T-helper 2 cell treated with Interferon-gamma antibody and Interleukin-4, amounts not matched to agents 5 μg/mL and 100 μg/mL, for 36 hours (primary cell): ENCODE measurements around the gene FGGY.

Experiments used
- DNase-seq: peaks from one replicate; pipeline ENCODE4 v3.0.0; 2021; ENCODE audit warnings: low spot score
- H3K27ac Mint-ChIP-seq: one replicate; pipeline ENCODE4 v1.8.0; 2021; ENCODE audit warnings: mild to moderate bottlenecking, mixed read lengths
- H3K27me3 Mint-ChIP-seq: one replicate; pipeline ENCODE4 v1.8.0; 2021; ENCODE audit warnings: low read depth, mixed read lengths
- H3K36me3 Mint-ChIP-seq: one replicate; pipeline ENCODE4 v1.8.0; 2021; ENCODE audit warnings: low read depth, mixed read lengths
- H3K4me1 Mint-ChIP-seq: one replicate; pipeline ENCODE4 v1.8.0; 2021; ENCODE audit warnings: low read depth, mixed read lengths
- H3K4me3 Mint-ChIP-seq: one replicate; pipeline ENCODE4 v1.8.0; 2022; ENCODE audit warnings: mild to moderate bottlenecking, moderate library complexity, mixed read lengths
- H3K9me3 Mint-ChIP-seq: one replicate; pipeline ENCODE4 v1.8.0; 2021; ENCODE audit warnings: mixed read lengths

The FGGY gene

DNA sequence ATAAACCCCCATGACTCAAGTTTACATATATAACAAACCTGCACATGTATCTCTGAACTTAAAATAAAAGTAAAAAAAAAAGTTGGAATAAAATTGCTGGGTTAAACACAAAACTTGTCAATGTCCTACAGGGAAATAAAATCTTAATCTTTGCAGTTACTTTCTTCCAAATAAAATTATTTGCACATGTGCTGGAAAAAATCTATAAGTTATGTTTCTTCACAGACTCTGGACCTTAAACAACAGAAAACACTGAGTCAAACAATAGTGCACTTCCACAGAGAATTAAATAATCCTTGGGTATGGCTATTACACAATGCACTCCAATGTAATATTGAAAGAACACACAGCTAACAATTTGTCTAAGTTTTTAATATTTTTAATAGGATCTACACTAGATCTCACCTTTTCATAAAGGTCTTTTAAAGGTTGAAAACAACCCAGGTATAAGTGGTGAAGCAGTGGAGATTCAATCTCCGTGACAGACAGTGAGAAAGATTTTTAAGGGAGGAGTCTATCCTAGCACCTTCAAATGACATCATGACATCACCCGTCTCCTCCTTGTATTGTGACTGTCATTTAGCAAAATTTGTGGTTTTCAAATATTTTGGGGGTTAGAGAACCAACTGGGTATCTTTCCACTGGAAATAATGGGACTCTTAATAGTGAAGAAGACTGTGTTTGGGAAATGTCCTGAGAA, 25.2 kb upstream of the FGGY start:
- Mint-ChIP-seq H3K36me3 (no peaks in the 10 kb centered on the region), H3K27me3 (peaks cover 5% of the 10 kb centered on the region), H3K27ac (no peak overlapping the region), H3K4me3 (no peak overlapping the region), H3K9me3 (no peaks in the 10 kb centered on the region), H3K4me1 (peaks cover 4% of the 10 kb centered on the region)
- no peak for DNase-seq

DNA sequence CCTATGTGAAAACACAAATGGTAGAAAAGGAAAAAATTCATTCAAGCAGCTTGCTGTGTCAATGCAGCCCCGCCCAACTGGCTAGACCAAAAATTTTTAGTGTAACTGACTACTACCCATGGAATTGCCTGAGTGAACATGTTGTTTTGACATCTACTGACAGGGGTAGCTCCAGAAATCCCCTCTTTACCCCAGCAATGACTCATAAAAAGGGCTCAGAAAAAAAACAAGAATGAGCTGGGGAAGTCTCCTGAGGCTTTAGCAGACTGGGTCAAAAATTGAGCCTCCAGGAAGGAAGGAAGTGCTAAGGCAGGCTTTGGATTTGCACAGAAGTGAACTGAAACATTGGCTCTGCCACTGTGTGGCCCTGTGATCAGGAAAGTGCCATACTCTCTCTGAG, 24.4 kb upstream of the FGGY start:
- H3K36me3 Mint-ChIP-seq = no peaks in the 10 kb centered on the region
- no peaks in the 10 kb centered on the region for H3K9me3 Mint-ChIP-seq
- no peak for DNase-seq
- H3K27me3 Mint-ChIP-seq = peaks cover 8% of the 10 kb centered on the region
- peaks cover 4% of the 10 kb centered on the region for H3K4me1 Mint-ChIP-seq
- H3K4me3 Mint-ChIP-seq = no peak overlapping the region
- no peak overlapping the region for H3K27ac Mint-ChIP-seq

DNA sequence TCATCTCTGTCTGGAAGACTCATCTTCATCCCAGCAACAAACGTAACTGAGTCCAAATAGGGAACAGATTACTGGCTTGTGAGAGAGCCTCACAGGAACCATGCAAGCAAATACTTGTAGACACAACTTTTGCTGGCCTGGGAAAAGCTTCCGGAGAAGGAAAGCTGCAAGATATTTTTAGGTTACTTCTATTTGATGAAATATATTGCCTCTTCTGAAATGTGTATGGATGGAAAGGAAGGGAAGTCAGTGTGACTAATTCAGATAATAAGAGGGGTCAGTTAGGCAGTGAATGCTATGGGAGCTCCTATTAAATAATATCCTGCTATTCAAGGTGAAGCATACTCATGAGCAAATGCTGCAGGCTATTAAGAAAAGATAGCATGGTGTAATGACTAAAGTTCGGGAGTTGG, 20.4 kb upstream of the FGGY start:
- no peaks in the 10 kb centered on the region for H3K36me3 Mint-ChIP-seq
- no peaks in the 10 kb centered on the region for H3K9me3 Mint-ChIP-seq
- DNase-seq = no peak
- H3K27ac Mint-ChIP-seq = no peak overlapping the region
- H3K27me3 Mint-ChIP-seq = peaks cover 6% of the 10 kb centered on the region
- H3K4me1 Mint-ChIP-seq = peaks cover 4% of the 10 kb centered on the region
- H3K4me3 Mint-ChIP-seq = no peak overlapping the region

DNA sequence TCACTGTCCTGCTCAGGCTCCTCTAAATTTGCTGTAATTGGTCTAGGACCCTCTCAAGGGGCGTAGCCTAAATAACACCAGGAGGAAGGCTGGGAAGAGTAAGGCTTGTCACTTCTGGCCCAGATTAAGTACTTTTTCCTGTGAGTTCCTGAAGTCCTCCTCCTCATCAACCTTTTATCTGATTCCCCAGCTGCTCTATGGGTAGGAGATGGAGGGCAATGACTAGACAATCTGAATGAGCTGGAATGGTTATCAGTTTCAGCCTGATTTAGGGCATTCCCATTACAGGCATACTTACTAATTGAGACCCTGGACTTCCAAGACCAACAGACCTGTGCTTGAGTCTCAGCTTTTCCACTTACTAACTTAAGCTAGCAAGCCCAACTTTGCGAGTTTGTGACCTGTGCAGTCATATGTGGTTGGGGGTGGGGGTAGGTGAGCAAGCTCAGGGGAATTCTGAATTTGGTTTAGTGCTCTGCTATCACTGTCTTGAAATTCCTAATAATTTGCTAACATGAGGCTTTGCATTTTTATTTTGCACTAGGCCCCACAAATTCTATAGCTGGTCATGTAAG, 18.0 kb upstream of the FGGY start:
- no peaks in the 10 kb centered on the region for H3K36me3 Mint-ChIP-seq
- peaks cover 4% of the 10 kb centered on the region for H3K4me1 Mint-ChIP-seq
- DNase-seq = no peak
- peaks cover 14% of the 10 kb centered on the region for H3K27me3 Mint-ChIP-seq
- H3K4me3 Mint-ChIP-seq = no peak overlapping the region
- no peak overlapping the region for H3K27ac Mint-ChIP-seq
- no peaks in the 10 kb centered on the region for H3K9me3 Mint-ChIP-seq

DNA sequence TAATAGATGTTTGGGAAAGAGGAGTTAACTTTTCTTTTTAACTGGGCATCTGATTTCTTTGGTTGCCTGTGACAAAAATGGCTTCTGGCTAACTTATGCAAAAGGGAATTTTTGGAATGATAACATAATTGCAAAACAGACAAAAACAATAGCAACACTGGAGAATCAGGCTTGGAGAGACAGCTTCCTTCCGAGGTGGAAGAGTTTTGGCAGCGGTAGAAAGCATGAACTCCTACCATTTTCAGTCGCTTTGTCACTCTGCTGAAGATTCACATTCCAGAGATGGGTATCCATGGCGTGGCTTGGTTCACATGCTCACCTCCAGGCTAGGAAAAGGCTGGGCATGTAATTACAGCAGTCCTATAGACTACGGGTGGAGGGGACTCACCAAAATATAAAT, 17.2 kb upstream of the FGGY start:
- H3K9me3 Mint-ChIP-seq = no peaks in the 10 kb centered on the region
- H3K36me3 Mint-ChIP-seq = no peaks in the 10 kb centered on the region
- no peak overlapping the region for H3K27ac Mint-ChIP-seq
- peaks cover 21% of the 10 kb centered on the region for H3K27me3 Mint-ChIP-seq
- peaks cover 4% of the 10 kb centered on the region for H3K4me1 Mint-ChIP-seq
- DNase-seq = no peak
- no peak overlapping the region for H3K4me3 Mint-ChIP-seq

DNA sequence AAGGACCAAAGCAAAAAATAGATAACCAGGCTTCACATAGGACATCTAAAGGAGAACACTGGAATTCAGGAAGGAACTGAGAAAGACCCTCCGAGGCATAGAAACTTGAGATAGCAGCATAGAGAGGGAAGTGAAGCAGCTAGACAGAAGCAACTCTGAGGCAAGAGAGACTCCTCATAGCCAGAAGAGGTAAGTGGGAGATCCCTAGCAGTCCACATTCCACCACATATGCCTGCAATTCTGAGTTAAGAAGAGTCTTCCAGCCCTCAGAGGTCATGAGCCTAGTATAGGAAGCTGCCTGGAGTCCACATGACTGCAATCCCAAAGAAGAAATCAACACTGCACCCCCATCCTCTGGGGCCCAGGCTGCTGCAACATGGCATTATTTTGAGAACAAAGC, 13.9 kb upstream of the FGGY start:
- H3K4me3 Mint-ChIP-seq = no peak overlapping the region
- H3K9me3 Mint-ChIP-seq = no peaks in the 10 kb centered on the region
- H3K27me3 Mint-ChIP-seq = peaks cover 40% of the 10 kb centered on the region
- no peaks in the 10 kb centered on the region for H3K36me3 Mint-ChIP-seq
- no peak overlapping the region for H3K27ac Mint-ChIP-seq
- no peaks in the 10 kb centered on the region for H3K4me1 Mint-ChIP-seq
- DNase-seq = no peak

DNA sequence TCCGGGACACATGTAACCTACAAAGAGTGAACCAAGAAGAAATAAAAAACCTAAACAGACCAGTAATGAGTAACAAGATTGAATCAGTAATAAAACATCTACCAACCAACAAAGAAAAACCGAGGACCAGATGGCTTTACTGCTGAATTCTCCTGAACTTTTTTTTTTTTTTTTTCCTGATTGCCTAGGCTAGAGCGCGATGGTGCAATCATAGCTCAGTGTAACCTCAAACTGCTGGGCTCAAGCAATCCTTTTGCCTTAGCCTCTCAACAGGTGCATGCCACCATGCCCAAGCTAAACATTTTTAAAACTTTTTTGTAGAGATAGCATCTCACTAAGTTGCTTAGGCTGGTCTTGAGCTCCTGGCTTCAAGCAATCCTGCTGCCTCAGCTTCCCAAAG, 11.2 kb upstream of the FGGY start:
- Mint-ChIP-seq H3K36me3 (no peaks in the 10 kb centered on the region), H3K4me3 (no peak overlapping the region), H3K27me3 (peaks cover 37% of the 10 kb centered on the region), H3K9me3 (no peaks in the 10 kb centered on the region), H3K4me1 (peaks cover 2% of the 10 kb centered on the region), H3K27ac (no peak overlapping the region)
- DNase-seq = no peak

DNA sequence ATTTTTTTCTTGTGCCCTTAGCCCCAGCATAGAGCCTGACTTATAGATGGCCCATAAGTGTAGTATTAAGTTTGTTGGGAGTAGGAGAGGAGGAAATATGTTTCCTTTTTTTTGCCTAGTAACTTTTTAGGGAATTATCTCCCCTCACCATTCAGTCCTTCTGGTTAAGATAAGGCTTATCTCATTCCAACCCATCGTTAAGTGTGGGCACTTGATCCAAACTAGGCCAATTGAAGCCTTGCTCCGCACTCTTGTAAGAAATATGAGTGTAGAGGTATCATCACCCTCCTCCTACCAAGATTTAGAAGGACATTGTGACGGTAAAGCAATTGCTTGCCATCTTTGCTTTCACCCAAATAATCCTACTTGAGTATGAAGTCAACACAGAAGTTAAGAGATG, 8.8 kb upstream of the FGGY start:
- DNase-seq = no peak
- Mint-ChIP-seq H3K4me3 (no peak overlapping the region), H3K36me3 (no peaks in the 10 kb centered on the region), H3K27ac (no peak overlapping the region), H3K4me1 (peaks cover 13% of the 10 kb centered on the region), H3K27me3 (peaks cover 33% of the 10 kb centered on the region), H3K9me3 (no peaks in the 10 kb centered on the region)

DNA sequence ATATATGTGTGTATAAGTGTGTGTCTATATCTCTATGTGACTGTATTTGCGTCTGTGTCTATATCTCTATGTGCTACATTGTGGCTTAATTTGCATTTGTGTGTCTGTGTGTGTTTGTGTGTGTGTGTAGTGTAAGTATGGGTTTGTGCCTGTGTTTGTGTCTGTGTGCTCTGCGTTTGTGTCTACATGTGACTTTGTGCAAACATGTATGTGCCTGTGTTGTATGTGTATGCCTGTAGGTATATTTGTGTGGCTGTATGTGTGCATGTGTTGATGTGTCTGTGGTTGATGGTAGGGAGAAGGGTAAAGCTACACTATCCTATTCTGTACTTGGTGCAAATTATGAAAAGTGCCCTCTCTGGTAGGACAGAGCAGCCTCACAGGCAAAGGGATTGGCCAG, 7.3 kb upstream of the FGGY start:
- Mint-ChIP-seq H3K36me3 (no peaks in the 10 kb centered on the region), H3K27me3 (peaks cover 23% of the 10 kb centered on the region)
- DNase-seq = no peak

DNA sequence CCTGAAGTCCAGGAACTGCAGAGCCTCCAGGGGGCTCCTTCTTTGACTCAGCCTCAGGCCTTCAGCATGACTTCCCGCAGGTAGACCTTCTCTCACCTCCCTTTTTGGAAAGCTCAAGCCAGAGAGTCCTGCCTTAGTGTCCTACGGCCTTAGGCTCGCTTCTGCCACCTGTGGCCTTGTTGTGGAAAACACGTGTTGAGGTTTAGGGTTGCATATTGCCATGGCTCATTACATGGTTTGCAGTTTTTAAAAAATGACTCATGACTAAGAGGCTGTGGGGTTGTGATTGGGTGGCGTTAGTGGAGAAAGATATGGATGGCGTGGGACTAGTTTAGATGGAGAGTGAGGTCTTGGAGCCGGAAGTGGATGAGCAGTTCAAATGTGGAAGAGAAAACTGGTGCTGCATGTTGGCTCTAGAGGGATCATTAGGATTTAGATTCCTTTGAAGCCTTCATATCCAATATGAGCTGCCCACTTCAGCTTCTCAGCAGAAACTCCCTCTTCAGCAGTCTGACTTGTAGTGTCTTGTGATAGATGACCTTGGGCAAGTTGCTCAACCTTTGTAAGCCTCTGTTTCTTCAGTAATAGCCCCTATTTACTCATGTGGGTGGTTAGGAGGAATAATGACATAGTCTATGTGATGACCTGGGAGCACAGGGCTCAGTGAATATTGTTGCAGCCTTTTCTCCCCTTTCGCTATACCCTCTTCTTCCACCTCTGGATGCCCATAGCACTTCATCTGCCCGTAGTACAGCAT, 6.5 kb upstream of the FGGY start:
- peaks cover 19% of the 10 kb centered on the region for H3K4me1 Mint-ChIP-seq
- no peaks in the 10 kb centered on the region for H3K36me3 Mint-ChIP-seq
- no peak overlapping the region for H3K4me3 Mint-ChIP-seq
- no peak overlapping the region for H3K27ac Mint-ChIP-seq
- peaks cover 18% of the 10 kb centered on the region for H3K27me3 Mint-ChIP-seq
- no peak for DNase-seq
- H3K9me3 Mint-ChIP-seq = no peaks in the 10 kb centered on the region

More for the DNA sequence above, 7.3 kb upstream of the FGGY start:
- Mint-ChIP-seq H3K9me3 (no peaks in the 10 kb centered on the region), H3K4me1 (peaks cover 19% of the 10 kb centered on the region), H3K27ac (no peak overlapping the region), H3K4me3 (no peak overlapping the region)

DNA sequence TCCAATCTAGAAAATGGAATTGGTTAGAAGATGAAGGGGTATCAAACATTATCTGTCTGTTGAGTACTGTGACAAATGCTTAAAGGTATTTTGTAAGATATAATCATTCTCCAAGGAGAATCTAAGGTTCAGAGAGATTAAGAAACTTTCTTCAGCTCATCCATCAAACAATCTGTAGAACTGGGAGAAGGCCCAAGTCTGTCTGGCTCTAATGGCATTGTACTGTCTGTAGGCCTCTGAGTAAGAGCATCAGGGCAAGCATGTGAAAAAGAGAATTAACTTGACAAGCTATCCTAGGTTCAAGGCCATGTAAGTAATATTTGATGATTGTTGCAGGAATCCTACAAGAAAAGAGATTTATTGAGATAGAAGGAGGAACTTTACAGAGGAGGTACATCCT, 5.3 kb upstream of the FGGY start:
- H3K27me3 Mint-ChIP-seq = peaks cover 9% of the 10 kb centered on the region
- peaks cover 19% of the 10 kb centered on the region for H3K4me1 Mint-ChIP-seq
- H3K4me3 Mint-ChIP-seq = no peak overlapping the region
- H3K27ac Mint-ChIP-seq = no peak overlapping the region
- H3K36me3 Mint-ChIP-seq = no peaks in the 10 kb centered on the region
- H3K9me3 Mint-ChIP-seq = no peaks in the 10 kb centered on the region
- no peak for DNase-seq

DNA sequence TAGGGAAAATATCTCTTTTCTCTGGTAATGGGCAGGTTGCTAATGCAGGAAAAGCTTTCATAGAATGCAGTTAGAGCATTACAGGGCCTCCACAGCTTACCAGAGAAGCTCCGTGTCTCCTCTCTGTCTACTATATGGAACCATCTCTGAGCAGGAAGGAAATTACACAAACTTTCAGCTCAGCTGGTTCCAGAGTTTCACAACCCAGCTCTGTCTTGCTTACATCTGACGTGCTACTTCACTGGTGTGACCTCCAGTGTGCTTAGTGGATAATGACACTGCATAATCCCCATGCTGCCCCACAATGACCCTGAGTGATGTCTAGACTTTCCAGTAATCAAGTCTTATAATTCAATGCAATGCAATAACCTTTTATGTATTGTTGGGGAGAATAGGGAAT, 4.3 kb upstream of the FGGY start:
- Mint-ChIP-seq H3K4me3 (no peak overlapping the region), H3K27me3 (peaks cover 2% of the 10 kb centered on the region), H3K27ac (peak overlapping the region; percentile 10), H3K4me1 (peaks cover 23% of the 10 kb centered on the region), H3K9me3 (no peaks in the 10 kb centered on the region), H3K36me3 (no peaks in the 10 kb centered on the region)
- no peak for DNase-seq

DNA sequence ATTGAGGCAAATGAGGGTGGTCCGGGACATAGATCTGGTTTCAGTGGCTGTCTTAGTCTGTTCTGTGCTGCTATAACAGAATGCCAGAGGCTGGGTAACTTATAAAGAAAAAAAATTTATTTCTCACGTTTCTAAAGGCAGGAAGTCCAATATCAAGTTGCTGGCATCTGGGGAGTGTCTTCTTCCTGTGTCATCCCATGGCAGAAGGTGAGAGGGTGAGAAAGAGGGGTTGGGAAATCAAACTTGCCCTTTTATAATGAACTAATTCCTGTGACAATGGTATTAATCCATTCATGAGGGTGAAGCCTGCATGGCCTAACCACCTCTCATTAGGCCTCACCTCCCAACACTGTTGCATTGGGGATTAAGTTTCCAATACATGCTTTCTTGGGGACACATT, 3.7 kb upstream of the FGGY start:
- peaks cover 28% of the 10 kb centered on the region for H3K4me1 Mint-ChIP-seq
- no peak for DNase-seq
- no peak overlapping the region for H3K4me3 Mint-ChIP-seq
- no peaks in the 10 kb centered on the region for H3K36me3 Mint-ChIP-seq
- H3K27ac Mint-ChIP-seq = no peak overlapping the region
- H3K27me3 Mint-ChIP-seq = no peaks in the 10 kb centered on the region
- no peaks in the 10 kb centered on the region for H3K9me3 Mint-ChIP-seq

DNA sequence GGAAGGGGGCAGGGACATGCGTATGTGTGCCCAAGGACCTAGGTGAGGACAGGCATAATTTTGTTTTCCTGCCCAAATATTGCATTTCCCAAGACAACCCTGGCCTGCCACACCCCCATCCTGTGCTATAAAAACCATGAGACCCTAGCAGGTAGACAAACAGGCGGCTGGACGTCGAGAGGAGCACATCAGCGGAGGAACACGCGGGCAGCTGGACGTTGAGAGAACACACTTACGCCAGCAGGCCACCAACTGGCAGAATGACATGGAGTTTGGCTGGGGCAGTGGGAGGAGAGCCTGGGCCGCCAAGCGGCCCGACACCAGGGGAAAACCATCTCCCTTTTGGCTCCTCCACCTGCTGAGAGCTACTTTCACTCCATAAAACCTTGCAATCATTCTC, 3.0 kb upstream of the FGGY start:
- no peak for DNase-seq
- Mint-ChIP-seq H3K36me3 (no peaks in the 10 kb centered on the region), H3K27me3 (no peaks in the 10 kb centered on the region), H3K9me3 (no peaks in the 10 kb centered on the region), H3K4me3 (no peak overlapping the region), H3K4me1 (peaks cover 30% of the 10 kb centered on the region), H3K27ac (no peak overlapping the region)
